Natural killer cell treated with Interleukin-12 subunit alpha and Interleukin-12 subunit beta and Interleukin-15 and Interleukin-18, amount 100 ng/mL, for 72 hours (primary cell): ENCODE results near the gene DYNC1H1. TPM values are rescaled to one million over a fixed set of nuclear protein-coding genes. Genes with fewer than 3 reads are reported as not detected.
A peak's percentile ranks its signal among the peaks of the same experiment; 100 is the strongest.
"Not testable (repeated sequence)": the region's sequence is repeated elsewhere in the genome, so short reads cannot be mapped to it uniquely, and the experiment has no call there.

Source experiments
- ATAC-seq, 2 donors: fragments of 150-1000 bp; cut with Tn5 transposase in 1 of 2; sonication (Bioruptor Pico), chemical (Tn5 transposase) in 1 of 2; 2 replicates each; pipeline ENCODE4 v1.10.0; 2021
- DNase-seq: peaks from one replicate; pipeline ENCODE4 v3.0.0; 2022; ENCODE audit warnings: low spot score
- H3K27ac Mint-ChIP-seq, 2 donors: 1 replicate in 1 of 2; 2 replicates in 1 of 2; pipeline ENCODE4 v1.8.0; 2022; ENCODE audit warnings: mixed read lengths in 2 of 2, mild to moderate bottlenecking in 1 of 2, moderate library complexity in 1 of 2
- H3K27me3 Mint-ChIP-seq, 2 donors: 1 replicate in 1 of 2; 2 replicates in 1 of 2; pipeline ENCODE4 v1.8.0; 2022; ENCODE audit warnings: mixed read lengths in 2 of 2
- H3K36me3 Mint-ChIP-seq: one replicate; pipeline ENCODE4 v1.8.0; 2022; ENCODE audit warnings: mixed read lengths
- H3K4me1 Mint-ChIP-seq, 2 donors: 1 replicate in 1 of 2; 2 replicates in 1 of 2; pipeline ENCODE4 v1.8.0; 2022; ENCODE audit warnings: low read depth in 2 of 2, mixed read lengths in 2 of 2, mild to moderate bottlenecking in 1 of 2
- H3K4me3 Mint-ChIP-seq: one replicate; pipeline ENCODE4 v1.8.0; 2022; ENCODE audit warnings: mixed read lengths
- H3K9me3 Mint-ChIP-seq: 2 replicates; pipeline ENCODE4 v1.8.0; 2022; ENCODE audit warnings: mixed read lengths
- total RNA-seq, 2 donors: library from RNA; stranded (reverse); gene quantifications; one replicate each; pipeline ENCODE4 v1.2.3, GENCODE V29; 2022

Gene DYNC1H1
- total RNA-seq, 2 donors from 2014 or later: 322 to 415 TPM

GRCh38 chr14:101963052-101963451 lies 1.3 kb upstream of the DYNC1H1 start:
- peaks cover 3% of the 10 kb centered on the region for H3K36me3 Mint-ChIP-seq
- no peak for ATAC-seq
- DNase-seq: no peak
- H3K27me3 Mint-ChIP-seq: no peaks in the 10 kb centered on the region
- H3K27ac Mint-ChIP-seq: no peak overlapping the region
- no peak overlapping the region for H3K4me3 Mint-ChIP-seq
- peaks cover 22 to 25% of the 10 kb centered on the region in 2 donors for H3K4me1 Mint-ChIP-seq
- no peaks in the 10 kb centered on the region for H3K9me3 Mint-ChIP-seq

- Mint-ChIP-seq H3K36me3 (peaks cover 5% of the 10 kb centered on the region), H3K27me3 (no peaks in the 10 kb centered on the region), H3K4me3 (peak overlapping the region; percentile 70), H3K27ac (peak overlapping the region; percentile 76 to 90), H3K9me3 (no peaks in the 10 kb centered on the region), H3K4me1 (peaks cover 23% of the 10 kb centered on the region in 2 donors)
- ATAC-seq: no peak
- no peak for DNase-seq
Observed at GRCh38 chr14:101963656-101964296, 597 bp upstream of the DYNC1H1 start.

GRCh38 chr14:101965181-101965544 lies 790 bp downstream of the DYNC1H1 start:
- Mint-ChIP-seq H3K27me3 (no peaks in the 10 kb centered on the region), H3K27ac (peak overlapping the region; percentile 74 to 76), H3K36me3 (peaks cover 12% of the 10 kb centered on the region), H3K4me1 (peaks cover 19 to 28% of the 10 kb centered on the region in 2 donors), H3K9me3 (no peaks in the 10 kb centered on the region), H3K4me3 (peak overlapping the region; percentile 80)
- DNase-seq (peak; percentile 83), ATAC-seq (peak; percentile 61 to 76)

- Mint-ChIP-seq H3K4me1 (peaks cover 18 to 28% of the 10 kb centered on the region in 2 donors), H3K27me3 (no peaks in the 10 kb centered on the region), H3K36me3 (peaks cover 14% of the 10 kb centered on the region), H3K27ac (peak overlapping the region; percentile 74 to 76), H3K4me3 (peak overlapping the region; percentile 80), H3K9me3 (no peaks in the 10 kb centered on the region)
- DNase-seq (no peak), ATAC-seq (no peak)
Observed at GRCh38 chr14:101965770-101966722, 1.7 kb downstream of the DYNC1H1 start.

DNA sequence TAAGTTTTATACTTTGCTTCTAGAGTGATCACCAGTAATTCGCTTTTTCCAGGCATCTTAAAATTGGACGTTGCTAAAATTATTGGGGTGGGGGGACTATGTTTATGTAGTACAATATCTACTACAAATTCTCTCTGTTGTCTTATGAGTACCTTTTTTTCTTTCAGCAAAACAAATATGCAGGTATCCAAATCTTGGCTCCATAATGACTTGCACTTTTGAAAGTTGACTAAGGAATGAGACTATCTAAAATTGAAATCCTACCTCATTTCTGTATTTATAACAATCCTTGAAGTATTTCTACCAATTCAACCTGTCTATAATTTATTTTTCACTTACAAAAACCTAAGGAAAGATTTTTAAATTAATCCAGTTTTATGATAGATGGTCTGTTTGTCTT lies 2.4 kb downstream of the DYNC1H1 start:
- H3K27ac Mint-ChIP-seq: peak overlapping the region in 1 of 2 donors; percentile 29
- no peaks in the 10 kb centered on the region for H3K27me3 Mint-ChIP-seq
- H3K36me3 Mint-ChIP-seq: peaks cover 14% of the 10 kb centered on the region
- DNase-seq: no peak
- no peak for ATAC-seq
- H3K9me3 Mint-ChIP-seq: no peaks in the 10 kb centered on the region
- peak overlapping the region; percentile 21 for H3K4me3 Mint-ChIP-seq
- peaks cover 16 to 24% of the 10 kb centered on the region in 2 donors for H3K4me1 Mint-ChIP-seq

DNA sequence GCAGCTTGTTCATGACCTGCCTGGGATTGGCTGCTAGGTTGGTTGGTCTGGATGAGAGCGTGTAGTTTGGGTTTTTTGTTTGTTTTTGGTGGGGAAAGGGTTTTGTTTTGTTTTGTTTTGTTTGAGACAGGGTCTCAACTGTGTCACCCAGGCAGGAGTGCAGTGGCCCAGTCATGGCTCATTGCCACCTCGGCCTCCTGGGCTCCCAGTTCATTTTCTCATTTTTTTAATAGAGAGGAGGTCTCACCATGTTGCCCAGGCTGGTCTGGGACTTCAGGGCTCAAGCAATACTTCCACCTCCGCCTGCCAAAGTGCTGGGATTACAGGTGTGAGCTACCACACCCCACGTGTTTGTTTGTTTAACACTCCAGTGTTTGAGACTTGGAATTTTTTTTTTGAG lies 3.8 kb downstream of the DYNC1H1 start:
- DNase-seq (no peak), ATAC-seq (no peak)
- no peak overlapping the region for H3K4me3 Mint-ChIP-seq
- H3K36me3 Mint-ChIP-seq: peaks cover 14% of the 10 kb centered on the region
- H3K27me3 Mint-ChIP-seq: no peaks in the 10 kb centered on the region
- H3K27ac Mint-ChIP-seq: peak overlapping the region in 1 of 2 donors; percentile 55
- peaks cover 24 to 39% of the 10 kb centered on the region in 2 donors for H3K4me1 Mint-ChIP-seq
- no peaks in the 10 kb centered on the region for H3K9me3 Mint-ChIP-seq

GRCh38 chr14:101969481-101969880 lies 5.1 kb downstream of the DYNC1H1 start:
- Mint-ChIP-seq H3K4me3 (no peak overlapping the region), H3K36me3 (peaks cover 14% of the 10 kb centered on the region), H3K27me3 (no peaks in the 10 kb centered on the region), H3K9me3 (no peaks in the 10 kb centered on the region), H3K4me1 (peaks cover 19 to 39% of the 10 kb centered on the region in 2 donors), H3K27ac (peak overlapping the region in 1 of 2 donors; percentile 44)
- ATAC-seq: no peak
- no peak for DNase-seq

DNA sequence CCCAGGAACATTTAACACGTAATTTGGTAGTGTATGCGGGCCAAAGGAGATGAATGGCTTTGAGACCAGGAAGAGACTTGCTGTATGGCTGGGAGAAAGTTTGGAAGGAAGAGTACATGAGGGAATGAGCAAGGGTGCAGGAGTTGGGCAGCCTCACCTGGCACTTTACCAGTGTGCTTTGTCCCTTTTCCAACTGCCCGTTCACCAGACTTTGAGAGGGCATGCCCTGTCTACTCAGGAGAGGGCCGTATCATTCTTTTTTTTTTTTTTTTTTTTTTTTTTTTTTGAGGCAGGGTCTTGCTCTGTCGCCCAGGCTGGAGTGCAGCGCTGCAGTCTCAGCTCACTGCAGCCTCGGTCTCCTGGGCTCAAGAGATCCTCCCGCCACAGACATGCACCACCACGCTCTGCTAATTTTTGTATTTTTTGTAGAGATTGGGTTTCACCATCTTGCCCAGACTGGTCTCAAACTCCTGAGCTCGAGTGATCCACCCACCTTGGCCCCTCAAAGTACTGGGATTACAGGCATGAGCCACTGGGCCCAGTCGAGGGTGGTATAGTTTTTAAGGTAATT lies 6.5 kb downstream of the DYNC1H1 start:
- H3K27ac Mint-ChIP-seq: no peak overlapping the region
- no peak for DNase-seq
- no peaks in the 10 kb centered on the region for H3K9me3 Mint-ChIP-seq
- H3K27me3 Mint-ChIP-seq: no peaks in the 10 kb centered on the region
- H3K4me3 Mint-ChIP-seq: no peak overlapping the region
- peaks cover 26 to 47% of the 10 kb centered on the region in 2 donors for H3K4me1 Mint-ChIP-seq
- peaks cover 19% of the 10 kb centered on the region for H3K36me3 Mint-ChIP-seq
- no peak for ATAC-seq

DNA sequence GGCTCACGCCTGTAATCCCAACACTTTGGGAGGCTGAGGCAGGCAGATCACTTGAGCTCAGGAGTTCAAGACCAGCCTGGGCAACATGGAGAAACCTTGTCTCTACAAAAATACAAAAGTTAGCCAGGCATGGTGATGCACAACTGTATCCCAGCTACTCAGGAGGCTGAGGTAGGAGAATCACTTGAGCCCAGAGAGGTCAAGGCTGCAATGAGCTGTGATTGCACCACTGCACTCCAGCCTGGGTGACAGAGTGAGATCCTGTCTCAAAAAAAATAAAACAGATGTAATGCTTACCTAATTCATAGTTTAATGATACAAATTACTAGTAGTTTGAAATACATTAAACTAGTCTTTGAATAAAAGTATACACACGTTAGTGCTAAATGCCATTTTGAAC lies 7.1 kb downstream of the DYNC1H1 start:
- not testable (repeated sequence) for H3K4me3 Mint-ChIP-seq

GRCh38 chr14:101972126-101972866 lies 7.9 kb downstream of the DYNC1H1 start:
- ATAC-seq (peak; percentile 71 to 73), DNase-seq (no peak)
- H3K36me3 Mint-ChIP-seq: peaks cover 19% of the 10 kb centered on the region
- peak overlapping the region; percentile 66 to 71 for H3K27ac Mint-ChIP-seq
- H3K4me1 Mint-ChIP-seq: peaks cover 26 to 47% of the 10 kb centered on the region in 2 donors
- peak overlapping the region; percentile 61 for H3K4me3 Mint-ChIP-seq
- H3K9me3 Mint-ChIP-seq: no peaks in the 10 kb centered on the region
- H3K27me3 Mint-ChIP-seq: no peaks in the 10 kb centered on the region

More for the DNA sequence above, 7.1 kb downstream of the DYNC1H1 start:
- peaks cover 26 to 47% of the 10 kb centered on the region in 2 donors for H3K4me1 Mint-ChIP-seq
- peaks cover 19% of the 10 kb centered on the region for H3K36me3 Mint-ChIP-seq
- H3K9me3 Mint-ChIP-seq, DNase-seq, H3K27me3 Mint-ChIP-seq, ATAC-seq: not testable (repeated sequence)
- H3K27ac Mint-ChIP-seq: peak overlapping the region in 1 of 2 donors; percentile 66

GRCh38 chr14:101973356-101973755 lies 9.0 kb downstream of the DYNC1H1 start:
- Mint-ChIP-seq H3K36me3 (peaks cover 14% of the 10 kb centered on the region), H3K4me3 (no peak overlapping the region), H3K4me1 (peaks cover 23 to 41% of the 10 kb centered on the region in 2 donors), H3K9me3 (no peaks in the 10 kb centered on the region), H3K27ac (peak overlapping the region; percentile 66 to 71), H3K27me3 (no peaks in the 10 kb centered on the region)
- no peak for DNase-seq
- ATAC-seq: no peak

DNA sequence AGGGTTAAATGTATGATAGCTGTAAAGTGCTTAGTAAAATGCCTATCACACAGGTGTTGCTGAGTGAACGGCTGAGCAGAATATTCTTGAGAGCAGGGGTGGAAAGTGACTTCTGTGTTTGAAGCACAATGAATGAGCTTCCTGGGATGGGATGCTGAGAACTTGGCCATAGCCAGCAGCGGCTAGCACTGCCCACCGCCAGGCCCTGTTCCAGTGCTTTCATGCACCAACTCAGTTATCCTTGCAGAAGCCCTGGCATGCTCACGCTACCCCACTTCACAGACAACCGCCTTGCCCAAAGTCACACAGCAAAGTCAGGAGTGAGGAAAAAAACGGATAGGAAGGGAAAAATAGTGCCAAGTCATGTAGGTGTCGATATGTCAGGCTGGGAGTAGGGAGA lies 10.9 kb downstream of the DYNC1H1 start:
- H3K27me3 Mint-ChIP-seq: no peaks in the 10 kb centered on the region
- ATAC-seq: no peak
- no peak overlapping the region for H3K27ac Mint-ChIP-seq

More for the DNA sequence above, 10.9 kb downstream of the DYNC1H1 start:
- H3K4me3 Mint-ChIP-seq: no peak overlapping the region
- no peak for DNase-seq
- H3K4me1 Mint-ChIP-seq: peaks cover 20 to 33% of the 10 kb centered on the region in 2 donors
- H3K36me3 Mint-ChIP-seq: peaks cover 16% of the 10 kb centered on the region
- H3K9me3 Mint-ChIP-seq: no peaks in the 10 kb centered on the region
